Measurements from ENCODE around the gene TMPRSS11D.

GRCh38 chr4:67779631-67780030 lies 104.2 kb downstream of the TMPRSS11D start:
- TF ChIP-seq CTCF (conservative IDR thresholded peaks at IDR 0.05 in 1 of 2, IDR thresholded peaks at IDR 0.05 in 1 of 2; ENCODE audit: low read depth in 1 of 2, low read length in 2 of 2) (no peak), EZH2 (IDR thresholded peaks at IDR 0.05; ENCODE audit: low read length, missing control alignments) (no peak)
